HG03469 (cell line): ENCODE measurements around the gene PTGER3.
"Not testable (repeated sequence)": the region's sequence is repeated elsewhere in the genome, so short reads cannot be mapped to it uniquely, and the experiment has no call there.

Experiments
- ATAC-seq: cut with Tn5 transposase; IDR thresholded peaks from one replicate; pipeline ENCODE4 v1.9.1; 2021; ENCODE audit warnings: mild to moderate bottlenecking, moderate library complexity, moderate number of reproducible peaks; ENCODE audit not compliant: unreplicated experiment

The PTGER3 gene

DNA sequence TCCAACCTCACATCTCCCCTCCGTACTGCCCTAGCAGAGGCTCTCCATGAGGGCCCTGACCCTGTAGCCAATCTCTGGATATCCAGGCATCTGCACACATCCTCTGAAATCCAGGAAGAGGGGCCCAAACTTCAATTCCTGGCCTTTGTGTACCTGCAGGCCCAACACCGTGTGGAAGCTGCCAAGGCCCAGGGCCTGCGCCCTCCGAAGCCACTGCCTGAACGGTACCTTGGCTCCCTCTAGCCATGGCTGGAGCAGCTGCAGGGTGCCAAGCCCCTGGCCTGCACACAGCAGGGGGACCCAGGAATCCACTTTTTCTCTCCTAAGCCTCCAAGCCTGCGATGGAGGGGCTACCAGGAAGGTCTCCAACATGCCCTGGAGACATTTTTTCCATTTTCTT, 84.2 kb downstream of the PTGER3 start:
- ATAC-seq, result no peak

DNA sequence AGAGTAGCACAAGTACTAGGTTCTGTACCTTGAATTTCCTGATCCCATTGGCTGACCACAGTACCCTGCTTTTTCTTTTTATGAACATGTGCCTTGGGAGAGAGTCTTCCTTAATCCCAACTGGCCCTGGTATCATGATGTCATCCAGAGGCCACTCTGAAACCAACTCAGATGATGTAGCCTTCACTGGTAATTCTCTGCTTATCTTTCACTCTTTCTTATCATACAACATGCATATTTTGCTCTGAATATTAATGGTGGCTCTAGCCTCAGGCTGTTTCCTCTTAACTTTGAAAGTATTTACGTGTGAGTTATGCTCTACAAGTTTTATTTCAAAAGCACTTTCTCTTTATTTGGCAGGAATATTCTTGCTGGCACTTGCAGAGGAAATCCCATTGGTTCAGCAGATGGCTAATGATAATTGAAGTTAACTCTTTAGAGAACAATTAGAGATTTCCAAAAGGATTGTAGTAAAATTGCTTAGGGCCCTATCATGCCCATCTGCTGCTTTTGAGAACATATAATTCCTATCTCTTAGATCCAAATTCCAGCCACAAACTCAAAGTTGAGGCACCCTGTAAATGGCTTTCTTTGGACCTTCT, 86.1 kb downstream of the PTGER3 start:
- ATAC-seq, result no peak

GRCh38 chr1:70948396-70949017, 99.1 kb downstream of the PTGER3 start:
- ATAC-seq, result no peak

GRCh38 chr1:70947835-70948234, 99.8 kb downstream of the PTGER3 start:
- no peak for ATAC-seq

GRCh38 chr1:70945676-70946075, 101.9 kb downstream of the PTGER3 start:
- no peak for ATAC-seq

- no peak for ATAC-seq
Measured at GRCh38 chr1:70945251-70945650, 102.4 kb downstream of the PTGER3 start.

- no peak for ATAC-seq
Measured at GRCh38 chr1:70941563-70941962, 106.1 kb downstream of the PTGER3 start.

DNA sequence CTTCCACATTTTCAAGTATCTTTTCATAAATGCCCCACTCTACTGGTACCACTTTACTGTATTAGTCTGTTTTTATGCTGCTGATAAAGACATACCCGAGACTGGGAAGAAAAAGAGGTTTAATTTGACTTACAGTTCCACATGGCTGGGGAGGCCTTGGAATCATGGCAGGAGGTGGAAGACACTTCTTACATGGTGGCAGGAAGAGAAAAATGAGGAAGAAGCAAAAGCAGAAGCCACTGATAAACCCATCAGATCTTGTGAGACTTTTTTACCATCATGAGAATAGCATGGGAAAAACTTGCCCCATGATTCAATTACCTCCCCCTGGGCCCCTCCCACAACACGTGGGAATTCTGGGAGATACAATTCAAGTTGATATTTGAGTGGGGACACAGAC, 107.2 kb downstream of the PTGER3 start:
- ATAC-seq, result not testable (repeated sequence)

GRCh38 chr1:70934194-70934961, 113.2 kb downstream of the PTGER3 start:
- ATAC-seq, result no peak

- no peak for ATAC-seq
Measured at GRCh38 chr1:70930062-70930461, 117.6 kb downstream of the PTGER3 start.

DNA sequence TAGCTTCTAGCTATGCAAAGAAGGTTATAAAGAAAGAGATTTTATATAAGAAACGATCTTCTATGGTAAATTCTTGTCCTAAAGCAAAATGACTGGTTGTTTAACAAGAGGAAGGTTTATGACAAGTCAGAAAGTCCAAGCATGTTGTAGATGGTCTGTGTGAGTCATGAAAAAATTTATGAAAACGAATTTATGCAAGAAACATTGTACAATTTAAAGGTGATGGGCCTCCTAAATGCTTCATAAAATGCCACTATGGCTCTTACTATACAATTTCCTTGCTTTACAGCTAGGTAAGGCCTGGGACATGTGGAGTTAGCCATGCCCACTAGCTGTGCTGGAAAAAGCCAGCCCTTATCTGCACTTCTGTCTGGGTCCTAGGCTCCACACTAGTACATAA, 125.4 kb downstream of the PTGER3 start:
- no peak for ATAC-seq
